ENCODE results near the gene POLR1D.

GRCh38 chr13:27595055-27595811 lies 26.5 kb upstream of the POLR1D start:
- TF ChIP-seq POLR2A (IDR thresholded peaks at IDR 0.05; ENCODE audit: extremely low read depth, insufficient read length) (no peak), CTCF (IDR thresholded peaks at IDR 0.05; ENCODE audit: low read depth, low read length) (no peak), MAX (IDR thresholded peaks at IDR 0.05; ENCODE audit: low read depth, low read length) (no peak), MYC (IDR thresholded peaks at IDR 0.05; ENCODE audit: low read depth, low read length) (no peak)

Data from NB4 (cell line).